ENCODE data around the gene CEP89.
"Not testable (repeated sequence)": the region's sequence is repeated elsewhere in the genome, so short reads cannot be mapped to it uniquely, and the experiment has no call there.

- not testable (repeated sequence) for TF ChIP-seq POLR2A, CTCF (IDR thresholded peaks at IDR 0.05)
Observed at GRCh38 chr19:32977813-32978212, 6.1 kb upstream of the CEP89 start.
